Natural killer cell (primary cell): ENCODE data around the gene DYNC1H1. TPM values are rescaled to one million over a fixed set of nuclear protein-coding genes. Genes with fewer than 3 reads are reported as not detected.
A peak's percentile ranks its signal among the peaks of the same experiment; 100 is the strongest.

Source experiments
- ATAC-seq, 3 donors: fragments of 150-1000 bp in 2 of 3; fragments of 200-7000 bp in 1 of 3; cut with Tn5 transposase; 1 replicate in 1 of 3; 2 replicates in 2 of 3; pipeline ENCODE4 v1.10.0; 2021; ENCODE audit warnings: mild to moderate bottlenecking in 2 of 3, moderate library complexity in 2 of 3
- DNase-seq, 2 donors: peaks; one replicate each; pipeline versions ENCODE4 v3.0.0 to v3.0.0-alpha.2; 2013 to 2021; ENCODE audit warnings: mixed read lengths in 1 of 2
- H3K27ac ChIP-seq: one replicate; pipeline ENCODE4 v1.5.1; 2013; ENCODE audit warnings: mild to moderate bottlenecking, low read length
- H3K27me3 ChIP-seq: one replicate; pipeline ENCODE4 v1.6.1; 2013; ENCODE audit warnings: low read length; ENCODE audit not compliant: control insufficient read depth, insufficient read depth
- H3K36me3 ChIP-seq: one replicate; pipeline ENCODE4 v1.6.1; 2013; ENCODE audit warnings: low read length; ENCODE audit not compliant: control insufficient read depth, insufficient read depth
- H3K4me1 ChIP-seq: one replicate; pipeline ENCODE4 v1.6.1; 2013; ENCODE audit warnings: low read length; ENCODE audit not compliant: control insufficient read depth, insufficient read depth
- H3K4me3 ChIP-seq: one replicate; pipeline ENCODE4 v1.5.1; 2013; ENCODE audit warnings: low read length
- H3K9me3 ChIP-seq: one replicate; pipeline ENCODE4 v1.6.1; 2013; ENCODE audit warnings: low read length; ENCODE audit not compliant: control insufficient read depth, insufficient read depth
- H3K27ac Mint-ChIP-seq, 2 donors: one replicate each; pipeline ENCODE4 v1.8.0; 2022; ENCODE audit warnings: mild to moderate bottlenecking in 2 of 2, mixed read lengths in 2 of 2, moderate library complexity in 1 of 2
- H3K27me3 Mint-ChIP-seq, 2 donors: one replicate each; pipeline ENCODE4 v1.8.0; 2022; ENCODE audit warnings: low read depth in 2 of 2, mixed read lengths in 2 of 2
- H3K36me3 Mint-ChIP-seq: one replicate; pipeline ENCODE4 v1.8.0; 2022; ENCODE audit warnings: mixed read lengths
- H3K4me1 Mint-ChIP-seq, 2 donors: one replicate each; pipeline ENCODE4 v1.8.0; 2022; ENCODE audit warnings: mixed read lengths in 2 of 2
- H3K4me3 Mint-ChIP-seq: one replicate; pipeline ENCODE4 v1.8.0; 2022; ENCODE audit warnings: mild to moderate bottlenecking, moderate library complexity, mixed read lengths
- H3K9me3 Mint-ChIP-seq, 2 donors: one replicate each; pipeline ENCODE4 v1.8.0; 2022; ENCODE audit warnings: mixed read lengths in 2 of 2
- WGBS: methylation state at CpG from one replicate; pipeline ENCODE4 v1.1.7; 2013; ENCODE audit warnings: missing lambda C conversion rate; ENCODE audit not compliant: insufficient coverage; 5-methylcytosine and 5-hydroxymethylcytosine counted together
- intact Hi-C: fragments of 100-400 bp; cut with micrococcal nuclease; formaldehyde crosslinking; loops from one replicate; pipeline ENCODE4 v1.14.2; 2022
- total RNA-seq, 4 donors: library from RNA; stranded (reverse); fragments of 120-200 nt in 1 of 4; gene quantifications; one replicate each; pipeline versions ENCODE4 v1.2.3 to v1.2.4, GENCODE V29; 2013 to 2022
- TF ChIP-seq, protein P1 (sequence below): fragments of 200-600 bp; IDR thresholded peaks from one replicate; pipeline ENCODE4 v1.8.0; 2022; ENCODE audit warnings: antibody characterized with exemption

The DYNC1H1 gene
- total RNA-seq, 3 donors from 2014 or later (not counting 1 experiment from before 2014, with no cell fraction given), result 313 to 381 (median 349) TPM

GRCh38 chr14:101972126-101972866, 7.9 kb downstream of the DYNC1H1 start:
- Mint-ChIP-seq H3K4me3 (no peak overlapping the region), H3K27ac (peak overlapping the region; percentile 31 to 48), H3K27me3 (no peaks in the 10 kb centered on the region), H3K9me3 (no peaks in the 10 kb centered on the region), H3K4me1 (peaks cover 34 to 39% of the 10 kb centered on the region in 2 donors), H3K36me3 (no peaks in the 10 kb centered on the region)
- no peaks in the 10 kb centered on the region for H3K27me3 ChIP-seq
- TF ChIP-seq, protein P1, sequence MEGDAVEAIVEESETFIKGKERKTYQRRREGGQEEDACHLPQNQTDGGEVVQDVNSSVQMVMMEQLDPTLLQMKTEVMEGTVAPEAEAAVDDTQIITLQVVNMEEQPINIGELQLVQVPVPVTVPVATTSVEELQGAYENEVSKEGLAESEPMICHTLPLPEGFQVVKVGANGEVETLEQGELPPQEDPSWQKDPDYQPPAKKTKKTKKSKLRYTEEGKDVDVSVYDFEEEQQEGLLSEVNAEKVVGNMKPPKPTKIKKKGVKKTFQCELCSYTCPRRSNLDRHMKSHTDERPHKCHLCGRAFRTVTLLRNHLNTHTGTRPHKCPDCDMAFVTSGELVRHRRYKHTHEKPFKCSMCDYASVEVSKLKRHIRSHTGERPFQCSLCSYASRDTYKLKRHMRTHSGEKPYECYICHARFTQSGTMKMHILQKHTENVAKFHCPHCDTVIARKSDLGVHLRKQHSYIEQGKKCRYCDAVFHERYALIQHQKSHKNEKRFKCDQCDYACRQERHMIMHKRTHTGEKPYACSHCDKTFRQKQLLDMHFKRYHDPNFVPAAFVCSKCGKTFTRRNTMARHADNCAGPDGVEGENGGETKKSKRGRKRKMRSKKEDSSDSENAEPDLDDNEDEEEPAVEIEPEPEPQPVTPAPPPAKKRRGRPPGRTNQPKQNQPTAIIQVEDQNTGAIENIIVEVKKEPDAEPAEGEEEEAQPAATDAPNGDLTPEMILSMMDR, result no peak
- H3K36me3 ChIP-seq, result peaks cover 18% of the 10 kb centered on the region
- 84% methylated on average over 10 of the region's 10 CpGs for WGBS
- peak in 2 of 3 donors; percentile 32 to 44 for ATAC-seq
- H3K4me1 ChIP-seq, result peaks cover 13% of the 10 kb centered on the region
- H3K4me3 ChIP-seq, result no peak overlapping the region
- intact Hi-C loops, result no loop called here
- DNase-seq, result no peak
- no peaks in the 10 kb centered on the region for H3K9me3 ChIP-seq
- H3K27ac ChIP-seq, result no peak overlapping the region

DNA sequence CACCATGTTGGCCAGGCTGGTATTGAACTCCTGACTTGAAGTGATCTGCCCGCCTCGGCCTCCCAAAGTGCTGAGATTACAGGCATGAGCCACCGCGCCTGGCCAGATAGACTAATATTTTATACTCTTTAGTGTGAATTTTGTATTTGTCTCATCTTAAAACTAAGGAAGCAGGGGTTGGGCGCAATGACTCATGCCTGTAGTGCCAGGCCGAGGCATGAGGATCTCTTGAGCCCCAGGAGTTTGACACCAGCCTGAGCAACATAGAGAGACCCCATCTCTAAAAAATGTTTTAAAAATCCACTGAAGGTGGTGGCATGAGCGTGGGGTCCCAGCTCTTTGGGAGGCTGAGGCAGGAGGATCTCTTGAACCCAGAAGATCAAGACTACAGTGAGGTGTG, 9.0 kb downstream of the DYNC1H1 start:
- H3K9me3 ChIP-seq, result no peaks in the 10 kb centered on the region
- Mint-ChIP-seq H3K4me1 (peaks cover 29 to 32% of the 10 kb centered on the region in 2 donors), H3K27ac (peak overlapping the region in 1 of 2 donors; percentile 48), H3K9me3 (no peaks in the 10 kb centered on the region), H3K36me3 (no peaks in the 10 kb centered on the region), H3K4me3 (no peak overlapping the region), H3K27me3 (no peaks in the 10 kb centered on the region)
- H3K4me3 ChIP-seq, result no peak overlapping the region
- DNase-seq (no peak), ATAC-seq (no peak)
- TF ChIP-seq, protein P1, result no peak
- intact Hi-C loops, result no loop called here
- H3K36me3 ChIP-seq, result peaks cover 25% of the 10 kb centered on the region
- no peak overlapping the region for H3K27ac ChIP-seq
- H3K27me3 ChIP-seq, result no peaks in the 10 kb centered on the region
- peaks cover 10% of the 10 kb centered on the region for H3K4me1 ChIP-seq
- 85% methylated on average over 7 of the region's 7 CpGs for WGBS

DNA sequence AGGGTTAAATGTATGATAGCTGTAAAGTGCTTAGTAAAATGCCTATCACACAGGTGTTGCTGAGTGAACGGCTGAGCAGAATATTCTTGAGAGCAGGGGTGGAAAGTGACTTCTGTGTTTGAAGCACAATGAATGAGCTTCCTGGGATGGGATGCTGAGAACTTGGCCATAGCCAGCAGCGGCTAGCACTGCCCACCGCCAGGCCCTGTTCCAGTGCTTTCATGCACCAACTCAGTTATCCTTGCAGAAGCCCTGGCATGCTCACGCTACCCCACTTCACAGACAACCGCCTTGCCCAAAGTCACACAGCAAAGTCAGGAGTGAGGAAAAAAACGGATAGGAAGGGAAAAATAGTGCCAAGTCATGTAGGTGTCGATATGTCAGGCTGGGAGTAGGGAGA, 10.9 kb downstream of the DYNC1H1 start:
- WGBS, result 93% methylated on average over 6 of the region's 7 CpGs
- Mint-ChIP-seq H3K27me3 (no peaks in the 10 kb centered on the region), H3K9me3 (no peaks in the 10 kb centered on the region), H3K27ac (no peak overlapping the region), H3K4me1 (peaks cover 26 to 30% of the 10 kb centered on the region in 2 donors), H3K36me3 (no peaks in the 10 kb centered on the region), H3K4me3 (no peak overlapping the region)
- ATAC-seq, result no peak
- no peak for DNase-seq
- Histone ChIP-seq H3K4me3 (no peak overlapping the region), H3K27me3 (no peaks in the 10 kb centered on the region), H3K4me1 (peaks cover 10% of the 10 kb centered on the region), H3K27ac (no peak overlapping the region), H3K36me3 (peaks cover 39% of the 10 kb centered on the region), H3K9me3 (no peaks in the 10 kb centered on the region)
- intact Hi-C loops, result no loop called here
- TF ChIP-seq, protein P1, result no peak
